Lung (tissue), 12 donors: ENCODE results near the gene DUS2. TPM values are rescaled to one million over a fixed set of nuclear protein-coding genes. Genes with fewer than 3 reads are reported as not detected.

Experiments used
- ATAC-seq: fragments of 200-7000 bp; cut with Tn5 transposase; one replicate; pipeline ENCODE4 v1.9.1; 2020; ENCODE audit warnings: moderate number of reproducible peaks; ENCODE audit not compliant: insufficient read depth, low FRiP score
- DNase-seq, 3 donors: peaks; one replicate each; pipeline ENCODE4 v3.0.0-alpha.2; 2013 to 2017
- H3K27ac ChIP-seq, 2 donors: one replicate each; pipeline ENCODE4 v1.5.1; 2013; ENCODE audit warnings: mild to moderate bottlenecking in 2 of 2, moderate library complexity in 2 of 2, control low read depth in 1 of 2, inconsistent platforms in 1 of 2, low read depth in 1 of 2, low read length in 1 of 2
- H3K27me3 ChIP-seq, 3 donors: one replicate each; pipeline ENCODE4 v1.5.1; 2013; ENCODE audit warnings: low read length in 2 of 3; ENCODE audit not compliant: control insufficient read depth in 3 of 3, insufficient read depth in 3 of 3
- H3K36me3 ChIP-seq, 4 donors: one replicate each; pipeline ENCODE4 v1.5.1; 2013; ENCODE audit warnings: low read length in 4 of 4, mild to moderate bottlenecking in 1 of 4, moderate library complexity in 1 of 4; ENCODE audit not compliant: control insufficient read depth in 4 of 4, insufficient read depth in 4 of 4
- H3K4me1 ChIP-seq, 5 donors: one replicate each; pipeline ENCODE4 v1.5.1; 2013; ENCODE audit warnings: low read length in 5 of 5, mild to moderate bottlenecking in 2 of 5, moderate library complexity in 1 of 5; ENCODE audit not compliant: control insufficient read depth in 5 of 5, insufficient read depth in 5 of 5
- H3K4me3 ChIP-seq: one replicate; pipeline ENCODE4 v1.5.1; 2013; ENCODE audit warnings: mild to moderate bottlenecking, control low read depth, moderate library complexity
- H3K9ac ChIP-seq, 2 donors: one replicate each; pipeline ENCODE4 v1.5.1; 2013; ENCODE audit warnings: low read length in 2 of 2, control low read depth in 1 of 2; ENCODE audit not compliant: insufficient read depth in 1 of 2
- H3K9me3 ChIP-seq, 4 donors: one replicate each; pipeline ENCODE4 v1.5.1; 2013; ENCODE audit warnings: low read length in 3 of 4, mild to moderate bottlenecking in 1 of 4, moderate library complexity in 1 of 4; ENCODE audit not compliant: control insufficient read depth in 4 of 4, insufficient read depth in 3 of 4
- WGBS, 2 donors: extraction: QIAGEN DNeasy Blood & Tissue Kit; methylation state at CpG; one replicate each; pipeline ENCODE4 v1.1.7; 2013; 5-methylcytosine and 5-hydroxymethylcytosine counted together
- polyA plus RNA-seq, 2 donors: library from polyadenylated mRNA; stranded (reverse); fragments of 200-250 nt; gene quantifications; one replicate each; pipeline ENCODE4 v1.2.1, GENCODE V29; 2013
- total RNA-seq, 2 donors: library from RNA; depleted of rRNA in 1 of 2; stranded (reverse); fragments of >200 nt in 1 of 2; gene quantifications; one replicate each; pipeline ENCODE4 v1.2.1, GENCODE V29; 2014 to 2021
- TF ChIP-seq, protein P1 (sequence below): IDR thresholded peaks from 2 replicates; pipeline ENCODE4 v1.5.1; 2012; ENCODE audit warnings: mild to moderate bottlenecking; ENCODE audit errors: control extremely low read depth, extremely low read depth
- donor health status: control.
- donor health status: control.
- donor health status: Bipolar disorder and iron deficiency.
- donor health status: healthy.
- donor health status: DM: yes; HTN: yes; CAD: no.

Gene DUS2
- total and polyA plus RNA-seq, 4 donors = 8.1 to 17.1 (median 13.7) TPM

DNA sequence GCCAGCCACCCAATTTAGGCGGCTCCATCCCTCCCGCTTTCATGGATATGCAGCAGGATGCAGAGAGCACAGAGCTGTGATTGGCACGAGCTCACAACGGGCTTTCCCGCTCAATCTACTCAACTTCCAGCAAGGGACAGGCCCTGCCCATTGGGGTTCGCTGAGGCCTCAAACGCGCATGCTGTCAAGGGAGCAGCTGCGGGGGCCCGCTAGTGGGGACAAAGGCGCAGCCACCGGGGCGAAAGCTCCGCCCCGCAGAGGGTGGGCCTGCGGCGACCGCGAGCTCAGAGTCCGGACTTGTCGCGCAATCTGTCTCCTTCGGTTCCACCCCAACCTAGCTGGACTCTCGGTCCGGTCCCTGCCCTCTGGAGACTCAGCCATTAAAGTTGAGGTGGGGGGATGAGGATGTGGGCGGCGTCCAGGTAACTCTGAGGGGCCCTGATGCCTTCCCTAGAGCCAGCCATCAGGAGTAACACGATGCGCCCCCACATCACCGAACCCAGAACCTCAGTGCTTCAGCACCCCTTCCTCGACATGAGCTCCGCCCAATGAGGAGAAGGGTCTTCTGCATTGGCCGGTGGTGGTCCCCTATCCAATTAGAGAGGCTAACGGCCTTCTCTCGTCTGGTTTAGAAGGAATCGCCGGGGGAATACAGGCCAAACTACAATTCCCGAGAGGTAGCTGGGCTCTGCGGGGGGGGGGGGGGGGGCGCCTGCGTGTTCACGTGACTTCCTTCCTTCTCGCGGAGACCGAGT, 61.6 kb downstream of the DUS2 start:
- ATAC-seq (peak; percentile 74), DNase-seq (peak; percentile 96 to 98 (median 98))
- Histone ChIP-seq H3K27ac (peak overlapping the region; percentile 97 to 98), H3K9ac (peak overlapping the region; percentile 84), H3K9me3 (no peaks in the 10 kb centered on the region), H3K4me3 (peak overlapping the region; percentile 44), H3K36me3 (peaks cover 0 to 3% (median 0%) of the 10 kb centered on the region in 4 donors), H3K27me3 (no peaks in the 10 kb centered on the region), H3K4me1 (peaks cover 5 to 39% (median 15%) of the 10 kb centered on the region in 5 donors)
- TF ChIP-seq, protein P1, sequence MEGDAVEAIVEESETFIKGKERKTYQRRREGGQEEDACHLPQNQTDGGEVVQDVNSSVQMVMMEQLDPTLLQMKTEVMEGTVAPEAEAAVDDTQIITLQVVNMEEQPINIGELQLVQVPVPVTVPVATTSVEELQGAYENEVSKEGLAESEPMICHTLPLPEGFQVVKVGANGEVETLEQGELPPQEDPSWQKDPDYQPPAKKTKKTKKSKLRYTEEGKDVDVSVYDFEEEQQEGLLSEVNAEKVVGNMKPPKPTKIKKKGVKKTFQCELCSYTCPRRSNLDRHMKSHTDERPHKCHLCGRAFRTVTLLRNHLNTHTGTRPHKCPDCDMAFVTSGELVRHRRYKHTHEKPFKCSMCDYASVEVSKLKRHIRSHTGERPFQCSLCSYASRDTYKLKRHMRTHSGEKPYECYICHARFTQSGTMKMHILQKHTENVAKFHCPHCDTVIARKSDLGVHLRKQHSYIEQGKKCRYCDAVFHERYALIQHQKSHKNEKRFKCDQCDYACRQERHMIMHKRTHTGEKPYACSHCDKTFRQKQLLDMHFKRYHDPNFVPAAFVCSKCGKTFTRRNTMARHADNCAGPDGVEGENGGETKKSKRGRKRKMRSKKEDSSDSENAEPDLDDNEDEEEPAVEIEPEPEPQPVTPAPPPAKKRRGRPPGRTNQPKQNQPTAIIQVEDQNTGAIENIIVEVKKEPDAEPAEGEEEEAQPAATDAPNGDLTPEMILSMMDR = no peak
- WGBS, 2 donors = 0 to 1% methylated on average over 39 to 43 of the region's 45 CpGs

DNA sequence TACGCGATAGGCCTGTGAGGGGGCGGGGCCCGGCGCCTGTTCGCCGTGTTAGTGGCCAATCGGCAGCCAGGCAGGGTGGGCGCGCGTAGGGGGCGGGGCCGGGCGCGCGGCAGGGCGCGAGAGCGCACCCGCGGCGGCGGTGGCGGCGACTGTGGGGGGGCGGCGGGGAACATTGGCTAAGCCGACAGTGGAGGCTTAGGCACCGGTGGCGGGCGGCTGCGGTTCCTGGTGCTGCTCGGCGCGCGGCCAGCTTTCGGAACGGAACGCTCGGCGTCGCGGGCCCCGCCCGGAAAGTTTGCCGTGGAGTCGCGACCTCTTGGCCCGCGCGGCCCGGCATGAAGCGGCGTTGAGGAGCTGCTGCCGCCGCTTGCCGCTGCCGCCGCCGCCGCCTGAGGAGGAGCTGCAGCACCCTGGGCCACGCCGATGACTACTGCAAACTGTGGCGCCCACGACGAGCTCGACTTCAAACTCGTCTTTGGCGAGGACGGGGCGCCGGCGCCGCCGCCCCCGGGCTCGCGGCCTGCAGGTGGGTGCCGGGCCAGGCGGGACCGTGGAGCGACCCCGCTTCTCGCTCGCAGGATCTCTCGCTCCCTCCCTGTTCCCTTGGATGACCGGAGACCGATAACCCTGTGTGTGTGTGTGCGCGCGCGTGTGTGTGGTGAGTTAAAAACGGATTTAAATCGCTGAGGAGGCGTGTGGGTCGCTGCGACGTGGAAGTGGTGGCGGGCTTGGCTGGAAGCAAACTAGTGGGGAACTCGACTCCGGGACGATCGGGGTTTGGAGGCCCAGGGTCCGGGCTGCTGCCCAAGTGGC, 62.4 kb downstream of the DUS2 start, which contains the start of gene NFATC3:
Gene NFATC3 (plus strand): TSS at position 112 of the 813 bp plus-strand sequence. CDS start 312 bp downstream, at position 424.
- Histone ChIP-seq H3K36me3 (peaks cover 0 to 3% (median 0%) of the 10 kb centered on the region in 4 donors), H3K4me3 (peak within 1 kb of the TSS; percentile 84), H3K9me3 (no peaks in the 10 kb centered on the region), H3K27me3 (no peaks in the 10 kb centered on the region), H3K27ac (peak within 1 kb of the TSS; percentile 97 to 99), H3K9ac (peak within 1 kb of the TSS; percentile 84), H3K4me1 (peaks cover 5 to 31% (median 17%) of the 10 kb centered on the region in 5 donors)
- 0% methylated on average over 58 to 104 of the region's 104 CpGs for WGBS, 2 donors
- TF ChIP-seq, protein P1 = no peak
- peak; percentile 86 for ATAC-seq
- peak; percentile 58 to 99 (median 70) for DNase-seq

DNA sequence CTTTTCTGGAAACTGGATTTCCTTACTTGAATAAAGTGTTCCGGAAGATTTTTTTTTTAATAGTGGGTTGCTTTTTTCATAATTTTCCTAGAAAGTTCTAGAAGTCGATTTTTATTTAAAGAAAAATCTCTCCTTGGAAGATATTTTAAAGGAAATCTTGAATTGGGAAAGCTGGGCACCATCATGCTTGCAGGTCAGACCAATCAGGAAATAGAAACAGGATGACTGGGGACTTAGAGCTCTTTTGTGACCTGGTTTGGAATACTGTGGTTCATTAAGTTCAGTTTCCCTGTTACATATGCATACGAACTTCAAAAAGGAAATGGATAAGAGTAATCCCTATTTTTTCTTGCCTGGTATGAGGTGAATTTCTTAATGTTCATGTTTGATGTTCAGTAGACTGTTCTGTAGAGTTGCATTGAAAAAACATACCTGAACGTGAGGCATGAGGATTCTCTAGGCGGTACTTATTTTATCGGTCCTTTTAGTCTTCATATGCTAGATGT, 63.3 kb downstream of the DUS2 start:
- H3K9me3 ChIP-seq = no peaks in the 10 kb centered on the region
- WGBS, 2 donors = 0% methylated on average over 6 of the region's 6 CpGs
- H3K27ac ChIP-seq = peak overlapping the region in 1 of 2 donors; percentile 94
- H3K36me3 ChIP-seq = peaks cover 0 to 3% (median 0%) of the 10 kb centered on the region in 4 donors
- peaks cover 5 to 33% (median 17%) of the 10 kb centered on the region in 5 donors for H3K4me1 ChIP-seq
- TF ChIP-seq, protein P1 = no peak
- H3K27me3 ChIP-seq = no peaks in the 10 kb centered on the region
- H3K9ac ChIP-seq = peak overlapping the region; percentile 51 to 82
- ATAC-seq (no peak), DNase-seq (peak in 2 of 3 donors; percentile 56 to 63)
- no peak overlapping the region for H3K4me3 ChIP-seq
